PFSK-1 (cell line): ENCODE measurements around the gene DNAH2.

Experiments used
- FOXP2 ChIP-seq: optimal IDR thresholded peaks from 2 replicates; pipeline ENCODE3; 2011; ENCODE audit warnings: borderline replicate concordance, control low read depth, inconsistent platforms; ENCODE audit not compliant: insufficient read depth; ENCODE audit errors: extremely low read length, extremely low read depth
- POLR2AphosphoS5 ChIP-seq: IDR thresholded peaks from 2 replicates; pipeline ENCODE4 v1.6.1; 2012; ENCODE audit warnings: low read depth, mild to moderate bottlenecking, control low read depth, low read length, moderate library complexity
- REST ChIP-seq, 2 experiments: IDR thresholded peaks; 2 replicates each; pipeline versions ENCODE4 v1.6.1 to v1.8.0; 2011 to 2012; ENCODE audit warnings: low read depth in 2 of 2, low read length in 2 of 2, control low read depth in 1 of 2, inconsistent platforms in 1 of 2, mild to moderate bottlenecking in 1 of 2, moderate library complexity in 1 of 2; ENCODE audit not compliant: insufficient read depth in 1 of 2
- SIN3A ChIP-seq: IDR thresholded peaks from 2 replicates; pipeline ENCODE4 v1.6.1; 2012; ENCODE audit warnings: mild to moderate bottlenecking, low read length, moderate library complexity, borderline replicate concordance; ENCODE audit not compliant: insufficient read depth
- TAF1 ChIP-seq: IDR thresholded peaks from 2 replicates; pipeline ENCODE4 v1.6.1; 2012; ENCODE audit warnings: low read length, control low read depth, borderline replicate concordance; ENCODE audit not compliant: insufficient read depth

GRCh38 chr17:7747635-7748071 is 30.1 kb downstream of the DNAH2 start:
- no peak for TF ChIP-seq POLR2AphosphoS5
- TF ChIP-seq REST (IDR thresholded peaks at IDR 0.05; ENCODE audit: insufficient read depth in 1 of 2, low read depth in 2 of 2, low read length in 2 of 2) = no peak
- TF ChIP-seq TAF1 = no peak
- TF ChIP-seq SIN3A = no peak
- no peak for TF ChIP-seq FOXP2
